ENCODE results near the gene SHISA6.

DNA sequence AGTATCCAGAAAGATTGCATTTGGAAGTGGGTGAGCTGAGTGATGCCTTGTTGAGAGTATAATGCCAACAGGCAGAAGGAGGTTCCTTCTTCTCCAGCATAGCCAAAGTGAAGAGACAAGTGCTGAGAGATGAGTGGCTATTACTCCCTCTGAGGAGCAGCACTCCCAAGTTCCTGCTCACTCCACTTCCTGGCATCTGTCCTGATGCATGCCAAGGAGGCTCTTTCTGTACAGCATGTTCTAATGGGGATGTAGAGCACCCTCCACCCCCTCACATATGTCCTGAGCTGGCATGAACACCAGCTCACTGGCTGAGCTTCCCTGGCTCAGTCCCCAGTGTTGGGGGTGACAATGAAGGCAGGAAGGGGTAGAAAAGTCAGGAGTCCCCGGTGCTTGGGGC, 313.0 kb downstream of the SHISA6 start:
- TF ChIP-seq POLR2A (IDR thresholded peaks at IDR 0.05): no peak
- TF ChIP-seq, protein P1, sequence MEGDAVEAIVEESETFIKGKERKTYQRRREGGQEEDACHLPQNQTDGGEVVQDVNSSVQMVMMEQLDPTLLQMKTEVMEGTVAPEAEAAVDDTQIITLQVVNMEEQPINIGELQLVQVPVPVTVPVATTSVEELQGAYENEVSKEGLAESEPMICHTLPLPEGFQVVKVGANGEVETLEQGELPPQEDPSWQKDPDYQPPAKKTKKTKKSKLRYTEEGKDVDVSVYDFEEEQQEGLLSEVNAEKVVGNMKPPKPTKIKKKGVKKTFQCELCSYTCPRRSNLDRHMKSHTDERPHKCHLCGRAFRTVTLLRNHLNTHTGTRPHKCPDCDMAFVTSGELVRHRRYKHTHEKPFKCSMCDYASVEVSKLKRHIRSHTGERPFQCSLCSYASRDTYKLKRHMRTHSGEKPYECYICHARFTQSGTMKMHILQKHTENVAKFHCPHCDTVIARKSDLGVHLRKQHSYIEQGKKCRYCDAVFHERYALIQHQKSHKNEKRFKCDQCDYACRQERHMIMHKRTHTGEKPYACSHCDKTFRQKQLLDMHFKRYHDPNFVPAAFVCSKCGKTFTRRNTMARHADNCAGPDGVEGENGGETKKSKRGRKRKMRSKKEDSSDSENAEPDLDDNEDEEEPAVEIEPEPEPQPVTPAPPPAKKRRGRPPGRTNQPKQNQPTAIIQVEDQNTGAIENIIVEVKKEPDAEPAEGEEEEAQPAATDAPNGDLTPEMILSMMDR (IDR thresholded peaks at IDR 0.05): no peak

All from thyroid gland (tissue), 4 donors.